Ovary (tissue), 9 donors: Measurements from ENCODE around the gene RGS6. TPM values are rescaled to one million over a fixed set of nuclear protein-coding genes. Genes with fewer than 3 reads are reported as not detected.

Experiments
- DNase-seq, 5 donors: peaks; one replicate each; pipeline ENCODE4 v3.0.0-alpha.2; 2019 to 2020
- H3K27ac ChIP-seq, 2 donors: fragments of 200-600 bp; one replicate each; pipeline versions ENCODE4 v1.5.1 to v1.8.0; 2019 to 2022
- H3K27me3 ChIP-seq: fragments of 200-600 bp; one replicate; pipeline ENCODE4 v1.8.0; 2022
- H3K36me3 ChIP-seq: fragments of 200-600 bp; sonication (generic); one replicate; pipeline ENCODE4 v1.5.1; 2019
- H3K4me1 ChIP-seq: one replicate; pipeline ENCODE4 v1.8.1; 2013; ENCODE audit warnings: mild to moderate bottlenecking, moderate library complexity; ENCODE audit not compliant: insufficient read depth
- H3K4me3 ChIP-seq: fragments of 200-600 bp; sonication (generic); one replicate; pipeline ENCODE4 v1.5.1; 2017
- H3K9me3 ChIP-seq, 2 donors: fragments of 200-600 bp in 1 of 2; sonication (generic) in 1 of 2; one replicate each; pipeline versions ENCODE4 v1.5.1 to v1.8.1; 2013 to 2019; ENCODE audit warnings: mild to moderate bottlenecking in 1 of 2, moderate library complexity in 1 of 2
- CTCF ChIP-seq, 3 donors: fragments of 450-650 bp in 2 of 3; fragments of 200-600 bp in 1 of 3; IDR thresholded peaks; one replicate each; pipeline versions ENCODE4 v1.5.1 to v1.8.0; 2016 to 2022; ENCODE audit warnings: antibody characterized with exemption in 3 of 3, mild to moderate bottlenecking in 1 of 3
- EP300 ChIP-seq: sonication (generic); formaldehyde crosslinking; IDR thresholded peaks from one replicate; pipeline ENCODE4 v1.6.1; 2017; ENCODE audit warnings: antibody characterized with exemption
- POLR2A ChIP-seq: fragments of 450-650 bp; IDR thresholded peaks from one replicate; pipeline ENCODE4 v1.6.1; 2017; ENCODE audit warnings: antibody characterized with exemption, mild to moderate bottlenecking, moderate library complexity
- WGBS, 3 donors: extraction: QIAGEN DNeasy Blood & Tissue Kit in 1 of 3; methylation state at CpG; one replicate each; pipeline versions ENCODE4 v1.1.5 to v1.1.7; 2013 to 2017; 5-methylcytosine and 5-hydroxymethylcytosine counted together
- intact Hi-C, 4 donors: fragments of 100-400 bp; cut with DNase I; formaldehyde crosslinking; loops; one replicate each; pipeline versions ENCODE4 v1.11.0 to v1.15.1; 2022 to 2023
- microRNA-seq, 3 donors: library from miRNA; unstranded; fragments of <30 nt; microRNA quantifications; one replicate each; pipeline versions ENCODE4 to v1.2.0, GENCODE V29; 2019 to 2020
- polyA plus RNA-seq, 2 donors: library from polyadenylated mRNA; stranded (reverse); fragments of 200-250 nt in 1 of 2; fragments of 350-450 nt in 1 of 2; fragmentation: Illumina TruSeq in 1 of 2; extraction: RNeasy Lipid Tissue Mini Kit (QIAGEN cat#74804) in 1 of 2; gene quantifications; one replicate each; pipeline ENCODE4 v1.2.3, GENCODE V29; 2013 to 2014
- small RNA-seq: library from RNA; depleted of rRNA; stranded (forward); fragments of <200 nt; gene quantifications from one replicate; pipeline ENCODE3, GENCODE V24; 2016
- total RNA-seq, 7 donors: library from RNA; depleted of rRNA in 2 of 7; stranded (reverse); fragments of >200 nt in 2 of 7; fragmentation: NEBNext Ultra II Directional in 3 of 7; extraction: Animal tissue kit (Norgen Biotek cat#: 25700) in 3 of 7; gene quantifications; one replicate each; pipeline versions ENCODE4 v1.1.0 to v1.2.4, GENCODE V29; 2016 to 2023
- donor health status: DM: no; HTN: no; CAD: no; lungs with moderate emphysema.
- donor health status: DM: no; HTN: no; CAD: no.
- donor health status: Bipolar disorder and iron deficiency.
- donor health status: DM: yes; HTN: yes; CAD: no.
- donor health status: DM: no; HTN: no; CAD: no.
- donor health status: DM: yes; HTN: yes; CAD: no.

RGS6 gene
- total and polyA plus RNA-seq, 9 donors = 0.53 to 6.9 (median 1.1) TPM

DNA sequence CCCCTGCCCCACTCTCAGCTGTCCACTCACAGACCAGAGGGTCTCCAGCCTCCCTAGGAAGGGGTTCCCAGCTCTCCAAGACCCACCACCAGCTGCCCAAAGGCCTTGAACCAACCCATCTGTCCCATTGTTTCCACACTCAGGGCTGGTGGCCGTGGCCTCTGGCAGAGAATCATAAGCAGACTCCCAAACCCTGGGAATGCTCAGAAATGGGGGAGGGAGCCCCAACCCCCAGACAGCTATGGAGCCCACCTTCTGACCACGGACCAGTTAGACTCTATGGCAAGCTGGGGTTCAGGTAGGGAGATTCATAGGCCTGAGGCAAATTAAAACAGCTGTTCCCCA lies 681.7 kb downstream of the RGS6 start:
- Histone ChIP-seq H3K4me3 (no peak overlapping the region), H3K36me3 (no peaks in the 10 kb centered on the region), H3K27me3 (no peaks in the 10 kb centered on the region), H3K27ac (no peak overlapping the region), H3K9me3 (no peaks in the 10 kb centered on the region), H3K4me1 (peaks cover 21% of the 10 kb centered on the region)
- intact Hi-C loops = no loop called here
- WGBS, 3 donors = 56 to 66% (median 63%) methylated on average over 2 of the region's 2 CpGs
- DNase-seq = no peak
- TF ChIP-seq POLR2A = no peak
- TF ChIP-seq EP300 = no peak
- TF ChIP-seq CTCF (IDR thresholded peaks at IDR 0.05) = no peak

DNA sequence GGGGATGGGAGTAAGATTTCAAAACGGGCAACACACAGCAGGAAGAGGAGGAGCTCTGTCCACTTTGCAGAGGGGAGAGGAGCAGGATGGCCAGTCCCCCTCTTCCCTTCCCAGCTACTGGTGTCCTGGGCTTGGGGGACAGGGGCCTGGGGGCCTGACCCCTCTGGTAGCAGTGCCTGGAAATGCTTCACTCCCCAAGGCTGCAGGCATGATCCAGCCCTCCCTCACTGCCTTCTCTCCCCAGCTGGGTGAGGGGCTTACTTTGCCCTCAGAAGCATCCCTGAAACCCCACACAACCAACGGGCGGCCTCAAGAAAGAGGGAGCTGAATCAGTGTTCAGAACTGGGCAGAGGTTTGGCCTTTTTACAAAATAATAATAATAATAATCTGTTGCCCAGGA lies 682.1 kb downstream of the RGS6 start:
- no peak for DNase-seq
- TF ChIP-seq CTCF (IDR thresholded peaks at IDR 0.05) = no peak
- no peak for TF ChIP-seq EP300
- no peak for TF ChIP-seq POLR2A
- Histone ChIP-seq H3K27me3 (no peaks in the 10 kb centered on the region), H3K27ac (no peak overlapping the region), H3K4me1 (peaks cover 21% of the 10 kb centered on the region), H3K9me3 (no peaks in the 10 kb centered on the region), H3K4me3 (no peak overlapping the region), H3K36me3 (no peaks in the 10 kb centered on the region)
- 53 to 68% (median 55%) methylated on average over 3 of the region's 3 CpGs for WGBS, 3 donors
- intact Hi-C loops = no loop called here

- 61 to 65% (median 63%) methylated on average over 11 of the region's 11 CpGs for WGBS, 3 donors
- Histone ChIP-seq H3K27me3 (no peaks in the 10 kb centered on the region), H3K27ac (no peak overlapping the region), H3K9me3 (no peaks in the 10 kb centered on the region), H3K4me1 (peaks cover 21% of the 10 kb centered on the region), H3K4me3 (no peak overlapping the region), H3K36me3 (no peaks in the 10 kb centered on the region)
- DNase-seq = no peak
- TF ChIP-seq POLR2A (no peak), EP300 (no peak), CTCF (IDR thresholded peaks at IDR 0.05) (no peak)
- intact Hi-C loops = no loop called here
Observed at GRCh38 chr14:72614891-72615415, 682.7 kb downstream of the RGS6 start.

DNA sequence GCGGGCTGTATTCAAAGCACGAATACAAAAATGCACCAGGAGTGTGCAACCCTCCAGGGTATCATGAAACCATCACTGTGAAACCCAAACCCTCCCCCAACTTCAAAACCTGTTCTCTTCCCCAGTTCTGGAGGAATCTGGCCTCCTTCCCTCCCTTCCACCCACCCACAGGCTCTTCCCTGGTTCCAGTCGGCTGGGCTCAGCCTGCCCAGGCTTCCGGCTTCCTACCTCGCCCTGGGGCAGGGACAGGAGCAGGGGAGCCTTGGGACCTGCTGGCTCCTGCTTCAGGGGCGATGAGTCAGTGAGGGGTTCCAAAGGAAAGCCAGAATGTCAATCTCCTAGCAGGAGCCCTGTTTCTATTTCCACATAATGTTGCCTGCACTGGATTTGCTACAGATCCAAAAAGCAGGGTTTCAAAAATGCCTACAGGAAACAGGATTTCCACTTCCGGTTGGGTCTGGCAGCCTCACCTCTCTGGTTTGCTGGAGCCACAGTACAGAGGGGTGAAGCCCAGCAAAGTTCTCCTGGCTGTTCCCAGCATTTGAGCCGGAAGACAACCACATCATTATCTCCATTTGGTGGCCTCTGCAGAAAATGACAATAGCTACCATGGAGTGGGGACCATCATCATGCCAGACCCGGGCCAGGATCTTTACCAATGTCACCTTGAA lies 683.4 kb downstream of the RGS6 start:
- peaks cover 21% of the 10 kb centered on the region for H3K4me1 ChIP-seq
- no peak for DNase-seq
- WGBS, 3 donors = 40 to 54% (median 52%) methylated on average over 9 of the region's 9 CpGs
- intact Hi-C loops = no loop called here
- H3K9me3 ChIP-seq = no peaks in the 10 kb centered on the region
- no peaks in the 10 kb centered on the region for H3K36me3 ChIP-seq
- no peaks in the 10 kb centered on the region for H3K27me3 ChIP-seq
- TF ChIP-seq EP300 (no peak), POLR2A (no peak), CTCF (IDR thresholded peaks at IDR 0.05) (no peak)
- no peak overlapping the region for H3K4me3 ChIP-seq
- no peak overlapping the region for H3K27ac ChIP-seq

Small RNA genes lying within 50 kb of the gene (microRNA-seq; reads per million reads assigned to microRNA genes)
- 0 reads per million in 3 donors for gene MIR7843

Small RNA genes lying within 50 kb of the gene (small RNA-seq; reads per million reads assigned to genes)
- not detected for gene MIR7843
- not detected for gene RF00019
